ENCODE data around the gene PKP4.
"Not testable (repeated sequence)": the region's sequence is repeated elsewhere in the genome, so short reads cannot be mapped to it uniquely, and the experiment has no call there.

The PKP4 gene

DNA sequence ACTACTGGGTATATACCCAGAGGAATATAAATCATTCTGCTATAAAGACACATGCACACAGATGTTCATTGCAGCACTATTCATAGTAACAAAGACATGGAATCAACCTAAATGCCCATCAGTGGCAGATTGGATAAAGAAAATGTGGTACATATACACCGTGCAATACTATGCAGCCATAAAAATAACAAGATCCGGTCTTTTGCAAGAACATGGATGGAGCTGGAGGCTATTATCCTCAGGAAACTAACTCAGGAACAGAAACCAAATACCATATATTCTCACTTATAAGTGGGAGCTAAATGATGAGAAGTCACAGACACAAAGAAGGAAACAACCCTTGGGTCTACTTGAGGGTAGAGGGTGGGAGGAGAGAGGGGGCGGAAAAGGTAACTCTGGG is 16.5 kb downstream of the PKP4 start:
- not testable (repeated sequence) for DNase-seq (ENCODE audit: low spot score)

DNA sequence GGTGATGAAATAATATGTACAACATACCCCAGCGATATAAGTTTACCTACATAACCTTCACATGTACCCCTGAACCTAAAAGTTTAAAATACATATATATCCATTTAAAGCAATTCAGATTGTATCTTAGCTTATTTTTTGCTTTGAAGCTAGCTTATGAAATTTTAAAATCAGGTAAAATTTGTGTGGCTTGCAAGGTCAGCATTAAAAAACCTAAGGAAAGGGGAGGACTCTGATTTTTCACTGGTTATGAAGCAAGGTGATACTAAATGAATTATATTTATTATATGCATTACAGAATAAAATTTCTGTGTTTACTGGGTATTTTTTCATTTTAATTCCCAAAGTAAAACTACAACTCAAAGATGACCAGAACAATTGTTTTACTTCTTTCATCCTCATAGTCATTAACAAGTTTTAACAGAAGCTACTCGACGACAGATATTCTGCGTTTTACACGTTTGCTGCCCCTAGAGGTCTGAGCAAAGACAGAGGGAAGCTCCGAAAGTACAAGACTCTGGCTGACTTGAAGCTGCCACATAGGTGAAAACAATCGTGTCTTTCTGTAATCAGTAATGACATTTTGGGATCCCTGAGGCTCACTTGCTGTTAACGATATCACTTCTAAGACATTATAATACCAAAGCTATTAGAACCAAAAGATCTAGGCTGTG is 17.1 kb downstream of the PKP4 start:
- DNase-seq (ENCODE audit: low spot score) = no peak

- DNase-seq (ENCODE audit: low spot score) = not testable (repeated sequence)
Measured at GRCh38 chr2:158474526-158475011, 17.8 kb downstream of the PKP4 start.

- no peak for DNase-seq (ENCODE audit: low spot score)
Measured at GRCh38 chr2:158477202-158477601, 20.4 kb downstream of the PKP4 start.

- no peak for DNase-seq (ENCODE audit: low spot score)
Measured at GRCh38 chr2:158478237-158478636, 21.5 kb downstream of the PKP4 start.

DNA sequence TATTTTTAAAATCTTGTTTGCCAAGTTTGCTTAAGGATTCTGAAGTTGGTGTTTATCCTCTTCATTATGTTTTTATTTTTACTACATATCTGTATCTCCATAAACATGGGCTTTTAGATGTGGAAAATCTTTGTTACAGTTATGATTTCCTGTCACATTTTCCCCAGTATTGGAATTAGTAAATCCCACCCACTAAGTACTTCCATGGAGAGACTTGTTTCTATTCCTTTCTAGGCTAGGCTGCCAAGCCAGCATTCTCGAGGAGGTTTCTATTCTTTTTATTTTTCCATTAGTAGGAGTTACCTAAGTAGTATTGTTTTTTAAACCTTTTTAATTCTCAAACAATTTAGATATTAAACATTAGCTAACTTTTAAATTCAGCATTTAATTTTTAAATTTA is 22.1 kb downstream of the PKP4 start:
- DNase-seq (ENCODE audit: low spot score) = no peak

- no peak for DNase-seq (ENCODE audit: low spot score)
Measured at GRCh38 chr2:158481116-158481515, 24.4 kb downstream of the PKP4 start.

- no peak for DNase-seq (ENCODE audit: low spot score)
Measured at GRCh38 chr2:158482594-158482993, 25.8 kb downstream of the PKP4 start.

DNA sequence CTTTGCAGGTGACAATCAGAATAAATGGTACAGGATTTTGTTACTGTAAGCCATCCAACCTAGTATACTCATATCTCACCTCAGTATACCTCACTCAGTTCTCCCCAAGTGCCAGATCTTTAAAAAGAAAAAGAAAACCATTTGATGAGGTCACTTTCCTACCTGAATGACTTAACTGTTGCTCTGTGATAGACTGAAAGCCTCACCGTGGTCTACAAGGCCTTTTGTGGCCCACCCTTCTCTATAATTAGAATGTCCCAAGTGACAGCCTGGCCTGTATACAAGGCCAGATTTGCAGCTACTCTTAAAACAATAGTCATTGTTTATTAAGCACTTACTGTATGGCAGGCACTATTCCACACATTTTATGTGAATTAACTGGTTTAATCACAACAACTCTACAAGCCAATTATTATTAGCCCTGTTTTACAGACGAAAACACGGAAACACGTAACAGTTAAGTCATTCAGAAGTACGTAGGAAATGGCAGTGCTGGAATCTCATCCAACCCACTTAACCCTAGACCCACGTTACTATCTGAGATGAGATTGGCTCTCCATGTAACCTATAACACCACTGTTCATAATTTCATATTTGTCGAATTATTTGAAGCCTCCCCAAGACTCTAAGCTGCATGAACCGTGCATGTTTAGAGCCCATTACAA is 28.3 kb downstream of the PKP4 start:
- no peak for DNase-seq (ENCODE audit: low spot score)

- DNase-seq (ENCODE audit: low spot score) = no peak
Measured at GRCh38 chr2:158486150-158486969, 29.6 kb downstream of the PKP4 start.

DNA sequence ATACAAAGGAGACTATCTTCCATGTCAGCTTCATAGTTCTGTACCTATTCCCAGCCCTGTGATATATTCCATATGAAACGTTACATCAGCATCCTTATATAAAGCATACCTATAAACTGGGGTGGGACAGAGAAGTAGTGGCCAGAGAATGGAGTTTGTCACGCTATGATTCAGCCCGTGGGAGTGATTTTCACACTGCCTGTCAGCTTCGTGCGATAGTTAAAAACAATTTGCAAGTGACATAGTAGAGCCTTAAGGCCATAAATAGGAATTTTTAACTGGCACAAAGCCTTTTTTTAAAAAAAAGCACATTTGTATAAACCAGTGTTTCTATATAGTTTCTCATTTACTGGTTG is 30.2 kb downstream of the PKP4 start:
- peak; percentile 16 for DNase-seq (ENCODE audit: low spot score)

GRCh38 chr2:158487419-158487818 is 30.7 kb downstream of the PKP4 start:
- no peak for DNase-seq (ENCODE audit: low spot score)

DNA sequence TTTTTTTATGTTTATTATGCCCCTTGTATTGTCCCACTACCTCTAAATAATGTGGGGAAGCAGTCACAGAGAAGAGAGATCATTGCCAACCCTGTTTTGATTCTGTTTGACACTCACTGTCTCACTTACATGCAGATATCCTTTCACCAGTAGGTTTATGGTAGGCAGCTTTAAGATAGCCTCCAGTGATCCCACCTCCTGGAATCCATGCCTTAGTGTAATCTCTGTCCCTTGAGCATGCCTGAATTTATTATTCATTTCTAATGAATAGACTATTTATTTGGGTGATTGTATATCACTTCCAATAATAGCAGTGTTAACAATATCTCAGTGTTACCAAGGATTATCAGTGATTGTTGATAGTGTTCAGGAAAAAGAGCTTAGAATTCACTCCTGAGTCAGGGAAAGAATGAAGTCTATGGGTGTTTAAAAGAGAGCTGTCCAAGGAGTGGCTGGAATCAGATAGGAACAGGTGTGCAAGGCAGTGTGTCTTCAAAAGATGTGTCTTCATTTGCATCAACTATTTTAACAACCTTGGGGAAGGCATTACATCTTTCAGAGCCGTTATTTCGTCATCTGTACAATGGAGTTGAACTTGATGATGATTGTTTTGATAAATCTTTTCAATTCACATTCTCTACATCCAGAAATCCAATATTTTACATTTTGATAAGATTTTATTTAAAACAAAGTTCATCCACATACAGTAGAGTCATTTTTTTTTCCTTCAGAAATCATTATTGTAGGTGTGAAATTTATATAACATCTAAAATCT is 31.9 kb downstream of the PKP4 start:
- no peak for DNase-seq (ENCODE audit: low spot score)

- no peak for DNase-seq (ENCODE audit: low spot score)
Measured at GRCh38 chr2:158489366-158490112, 32.8 kb downstream of the PKP4 start.

DNA sequence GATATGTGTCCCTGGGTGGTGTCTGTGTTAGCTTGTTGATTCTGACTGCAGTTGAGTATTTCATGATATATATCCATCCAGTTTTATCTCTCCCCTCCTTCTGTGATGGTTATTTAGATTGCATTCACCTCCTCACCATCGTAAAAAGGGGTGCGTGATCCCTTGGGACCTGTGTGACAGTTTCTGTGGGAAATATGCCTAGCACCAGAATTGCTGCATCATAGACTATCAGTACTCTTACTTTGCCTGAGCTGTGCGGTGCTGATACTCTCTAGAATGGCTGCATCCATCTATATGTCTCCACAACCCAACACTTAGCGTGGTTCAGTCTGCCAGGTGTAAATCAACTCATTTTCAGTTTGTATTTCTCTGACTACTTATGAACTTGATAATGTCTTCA is 34.3 kb downstream of the PKP4 start:
- DNase-seq (ENCODE audit: low spot score) = no peak

- DNase-seq (ENCODE audit: low spot score) = no peak
Measured at GRCh38 chr2:158493458-158493857, 36.7 kb downstream of the PKP4 start.

DNA sequence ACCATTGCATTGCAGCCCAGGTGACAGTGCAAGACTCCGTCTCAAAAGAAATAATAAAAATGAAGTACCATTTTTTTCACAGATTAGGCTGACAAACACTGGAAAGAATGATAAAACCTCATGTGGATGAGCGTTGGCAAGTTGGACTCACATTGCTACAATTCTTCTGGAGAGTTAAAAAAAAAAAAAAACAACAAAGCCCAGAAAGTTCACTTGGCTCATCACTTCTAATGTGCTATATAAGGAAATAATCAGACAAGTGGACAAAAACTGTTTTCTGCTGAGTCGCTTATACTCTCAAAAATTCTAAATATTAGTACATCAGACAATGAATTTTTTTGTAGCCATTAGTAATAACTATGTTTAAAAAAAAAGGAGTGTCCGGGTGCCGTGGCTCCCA is 38.4 kb downstream of the PKP4 start:
- DNase-seq (ENCODE audit: low spot score) = no peak

DNA sequence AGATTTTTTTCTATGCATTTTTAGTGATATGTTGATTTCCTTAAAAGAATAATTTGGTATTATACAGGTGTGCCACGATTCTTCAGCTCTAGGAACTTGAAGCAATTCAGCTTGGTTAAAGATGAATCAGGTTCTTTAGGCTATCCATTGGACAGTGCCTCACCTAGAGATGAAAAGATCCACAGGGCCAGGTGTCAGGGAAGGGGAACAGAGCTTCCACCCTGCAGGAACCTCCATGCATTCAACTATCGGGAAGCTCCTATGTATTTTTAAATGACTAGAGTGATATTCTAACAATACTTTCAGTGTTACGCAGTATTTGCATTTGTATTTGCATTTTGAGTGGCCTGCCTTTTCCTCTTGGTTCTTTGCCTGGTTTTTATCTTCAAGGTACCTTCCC is 40.2 kb downstream of the PKP4 start:
- DNase-seq (ENCODE audit: low spot score) = no peak

GRCh38 chr2:158497486-158497885 is 40.7 kb downstream of the PKP4 start:
- no peak for DNase-seq (ENCODE audit: low spot score)

DNA sequence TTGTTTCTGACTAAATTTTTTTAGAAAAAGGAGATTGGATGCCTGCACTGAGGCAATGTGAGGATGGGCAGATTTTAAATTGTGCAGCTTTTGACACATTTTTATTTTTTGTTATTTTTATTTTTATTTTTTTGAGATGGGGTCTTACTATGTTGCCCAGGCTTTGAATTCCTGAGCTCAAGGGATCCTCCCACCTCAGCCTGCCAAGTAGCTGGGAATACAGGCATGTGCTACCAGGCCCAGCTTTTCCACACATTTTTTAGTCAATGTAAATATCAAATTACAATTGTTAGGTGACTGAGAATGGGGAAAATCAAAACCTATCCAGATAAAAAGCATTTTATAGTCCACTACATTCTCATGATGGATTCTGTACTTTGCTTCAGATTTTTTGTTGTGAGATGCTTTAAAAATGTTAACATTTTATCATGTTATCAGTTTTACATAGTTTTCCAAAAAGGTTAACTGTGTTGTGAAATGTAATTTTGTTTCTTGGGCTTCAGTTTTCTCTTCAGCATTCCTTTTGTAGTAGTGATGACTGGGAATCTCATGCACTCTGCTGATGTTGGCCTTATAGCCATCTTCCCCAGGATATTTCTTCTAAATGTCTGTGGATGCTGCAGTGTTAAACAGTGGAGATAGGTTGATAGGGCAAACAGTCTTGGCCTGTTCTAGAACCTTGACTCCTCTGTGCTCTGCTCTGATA is 41.4 kb downstream of the PKP4 start:
- DNase-seq (ENCODE audit: low spot score) = no peak

DNA sequence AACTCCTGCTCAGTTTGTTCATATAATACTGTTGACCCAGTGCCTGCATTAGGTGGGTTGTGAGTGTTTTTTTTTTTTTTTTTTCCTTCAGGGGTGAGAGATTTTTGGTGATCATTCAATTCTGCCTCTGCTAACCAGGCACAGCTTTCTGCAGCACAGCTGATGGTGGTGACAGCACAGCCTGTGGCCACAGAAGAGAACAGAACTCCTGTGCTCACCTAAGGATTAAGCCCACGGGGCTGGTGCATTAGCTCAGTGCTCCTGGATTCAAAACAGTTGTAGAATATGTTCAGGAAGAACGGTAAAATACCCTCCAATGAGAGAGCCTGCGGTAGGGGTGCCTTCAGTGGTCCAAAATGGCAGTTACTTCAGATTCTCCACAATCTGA is 42.0 kb downstream of the PKP4 start:
- DNase-seq (ENCODE audit: low spot score) = no peak

All from RKO (cell line).